ENCODE measurements around the gene NKG7. TPM values are rescaled to one million over a fixed set of nuclear protein-coding genes. Genes with fewer than 3 reads are reported as not detected.
A peak's percentile ranks its signal among the peaks of the same experiment; 100 is the strongest.

The NKG7 gene
- total RNA-seq, 3 donors from 2014 or later (not counting 1 experiment from before 2014, with no cell fraction given): 2,907 to 3,894 (median 3,151) TPM

DNA sequence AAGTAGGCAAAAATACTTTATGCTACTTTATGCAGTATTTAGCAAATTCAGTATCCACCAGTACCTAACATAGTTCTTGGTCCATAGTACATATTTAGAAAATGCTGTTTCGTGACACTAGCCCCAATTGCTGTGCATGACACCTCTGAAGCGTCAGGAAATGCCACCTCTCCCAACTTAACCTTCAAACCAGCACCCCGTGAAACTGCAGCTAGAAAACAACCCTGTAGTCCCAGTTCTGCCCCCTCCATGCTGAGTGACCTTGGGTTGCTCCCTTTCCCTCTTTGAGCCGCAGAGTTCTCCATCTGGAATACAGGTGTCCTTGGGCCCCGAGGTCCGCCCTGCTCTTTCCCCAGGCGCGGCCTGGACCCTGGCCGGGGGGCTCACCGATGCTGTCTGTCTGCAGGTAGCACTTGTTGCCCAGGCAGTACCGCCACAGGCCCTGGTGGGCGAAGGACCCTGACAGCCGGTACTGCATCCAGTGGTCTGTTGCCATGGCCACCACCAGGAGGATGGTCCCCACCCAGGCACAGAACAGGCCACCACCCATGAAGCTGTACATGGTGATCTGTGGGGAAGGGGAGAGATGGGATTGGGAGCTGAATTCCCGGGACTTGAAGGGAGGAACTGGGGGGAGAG, 14.5 kb upstream of the NKG7 start:
- peaks cover 56 to 77% of the 10 kb centered on the region in 2 donors for H3K4me1 Mint-ChIP-seq

DNA sequence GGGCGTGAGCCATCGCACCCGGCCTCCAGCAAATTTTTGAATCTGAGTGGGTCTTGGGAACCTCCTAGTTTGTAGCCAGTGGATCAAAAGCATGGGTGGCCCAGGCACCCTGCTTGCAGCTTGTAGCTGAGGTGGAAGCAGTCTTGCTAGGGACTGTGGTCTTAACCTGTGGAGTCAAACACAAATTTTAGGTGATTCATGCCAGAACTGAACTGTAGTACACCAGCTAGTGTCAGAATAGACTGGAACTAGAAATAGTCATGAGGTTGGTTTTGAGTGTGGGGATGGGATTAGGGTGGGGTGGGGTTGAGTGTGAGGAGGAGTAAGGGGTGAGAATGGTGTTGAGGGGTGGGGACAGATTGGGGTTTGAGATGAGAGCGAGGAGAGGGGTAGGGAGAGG, 9.6 kb upstream of the NKG7 start:
- no peak for DNase-seq
- intact Hi-C loops (cut with micrococcal nuclease): no loop called here
- peaks cover 29 to 54% of the 10 kb centered on the region in 2 donors for H3K4me1 Mint-ChIP-seq
- Histone ChIP-seq H3K4me3 (ENCODE audit: low read length) (no peak overlapping the region), H3K27ac (ENCODE audit: low read length) (no peak overlapping the region), H3K27me3 (ENCODE audit: control insufficient read depth, insufficient read depth, low read length) (no peaks in the 10 kb centered on the region), H3K9me3 (ENCODE audit: control insufficient read depth, insufficient read depth, low read length) (no peaks in the 10 kb centered on the region), H3K4me1 (ENCODE audit: control insufficient read depth, insufficient read depth, low read length) (peaks cover 47% of the 10 kb centered on the region), H3K36me3 (ENCODE audit: control insufficient read depth, insufficient read depth, low read length) (no peaks in the 10 kb centered on the region)
- no peak for ATAC-seq
- TF ChIP-seq, protein P1, sequence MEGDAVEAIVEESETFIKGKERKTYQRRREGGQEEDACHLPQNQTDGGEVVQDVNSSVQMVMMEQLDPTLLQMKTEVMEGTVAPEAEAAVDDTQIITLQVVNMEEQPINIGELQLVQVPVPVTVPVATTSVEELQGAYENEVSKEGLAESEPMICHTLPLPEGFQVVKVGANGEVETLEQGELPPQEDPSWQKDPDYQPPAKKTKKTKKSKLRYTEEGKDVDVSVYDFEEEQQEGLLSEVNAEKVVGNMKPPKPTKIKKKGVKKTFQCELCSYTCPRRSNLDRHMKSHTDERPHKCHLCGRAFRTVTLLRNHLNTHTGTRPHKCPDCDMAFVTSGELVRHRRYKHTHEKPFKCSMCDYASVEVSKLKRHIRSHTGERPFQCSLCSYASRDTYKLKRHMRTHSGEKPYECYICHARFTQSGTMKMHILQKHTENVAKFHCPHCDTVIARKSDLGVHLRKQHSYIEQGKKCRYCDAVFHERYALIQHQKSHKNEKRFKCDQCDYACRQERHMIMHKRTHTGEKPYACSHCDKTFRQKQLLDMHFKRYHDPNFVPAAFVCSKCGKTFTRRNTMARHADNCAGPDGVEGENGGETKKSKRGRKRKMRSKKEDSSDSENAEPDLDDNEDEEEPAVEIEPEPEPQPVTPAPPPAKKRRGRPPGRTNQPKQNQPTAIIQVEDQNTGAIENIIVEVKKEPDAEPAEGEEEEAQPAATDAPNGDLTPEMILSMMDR (IDR thresholded peaks at IDR 0.05): no peak
- H3K9me3 Mint-ChIP-seq: no peaks in the 10 kb centered on the region
- no peaks in the 10 kb centered on the region for H3K27me3 Mint-ChIP-seq (ENCODE audit: low read depth in 2 of 2)
- peak overlapping the region in 1 of 2 donors; percentile 92 for H3K27ac Mint-ChIP-seq
- H3K4me3 Mint-ChIP-seq: no peak overlapping the region
- WGBS (ENCODE audit: insufficient coverage): 96% methylated on average over 4 of the region's 4 CpGs
- H3K36me3 Mint-ChIP-seq: no peaks in the 10 kb centered on the region

More for the DNA sequence above, 14.5 kb upstream of the NKG7 start:
- Histone ChIP-seq H3K9me3 (ENCODE audit: control insufficient read depth, insufficient read depth, low read length) (no peaks in the 10 kb centered on the region), H3K4me1 (ENCODE audit: control insufficient read depth, insufficient read depth, low read length) (peaks cover 68% of the 10 kb centered on the region), H3K27me3 (ENCODE audit: control insufficient read depth, insufficient read depth, low read length) (no peaks in the 10 kb centered on the region), H3K4me3 (ENCODE audit: low read length) (peak overlapping the region; percentile 84), H3K36me3 (ENCODE audit: control insufficient read depth, insufficient read depth, low read length) (no peaks in the 10 kb centered on the region), H3K27ac (ENCODE audit: low read length) (peak overlapping the region; percentile 86)
- 46% methylated on average over 14 of the region's 14 CpGs for WGBS (ENCODE audit: insufficient coverage)
- peak; percentile 83 to 93 (median 87) for ATAC-seq
- Mint-ChIP-seq H3K27ac (peak overlapping the region; percentile 96 to 98), H3K36me3 (no peaks in the 10 kb centered on the region), H3K9me3 (no peaks in the 10 kb centered on the region), H3K4me3 (peak overlapping the region; percentile 97), H3K27me3 (ENCODE audit: low read depth in 2 of 2) (no peaks in the 10 kb centered on the region)
- TF ChIP-seq, protein P1 (IDR thresholded peaks at IDR 0.05): no peak
- intact Hi-C loops (cut with micrococcal nuclease): loop anchor here (1.0 kb wide), 1 partner anchor 14 kb away; no protein-coding TSS in a partner anchor
- DNase-seq: peak; percentile 55 to 58

DNA sequence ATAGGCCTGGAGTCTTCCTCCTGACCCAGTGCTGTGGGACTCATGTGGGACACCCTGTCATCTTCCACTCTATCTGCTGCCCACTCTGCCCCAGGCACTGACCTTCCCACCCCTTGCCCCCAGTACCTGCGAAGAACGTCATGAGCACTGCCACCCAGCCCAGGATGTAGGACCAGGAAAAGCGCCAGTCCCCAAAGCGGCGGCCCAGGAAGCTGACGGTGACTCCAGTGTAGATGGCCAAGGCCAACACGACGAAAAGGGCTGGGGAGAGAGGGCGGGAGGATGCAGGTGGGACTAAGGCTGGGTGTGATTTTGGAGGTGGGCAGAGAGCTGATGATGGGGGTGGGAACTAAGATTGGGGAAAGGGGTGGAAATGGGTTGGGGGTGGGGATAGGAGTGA, 7.9 kb upstream of the NKG7 start:
- no peaks in the 10 kb centered on the region for H3K36me3 Mint-ChIP-seq
- H3K9me3 ChIP-seq (ENCODE audit: control insufficient read depth, insufficient read depth, low read length): no peaks in the 10 kb centered on the region
- peaks cover 52% of the 10 kb centered on the region for H3K4me1 ChIP-seq (ENCODE audit: control insufficient read depth, insufficient read depth, low read length)
- ATAC-seq (no peak), DNase-seq (no peak)
- H3K4me3 ChIP-seq (ENCODE audit: low read length): no peak overlapping the region
- H3K27me3 ChIP-seq (ENCODE audit: control insufficient read depth, insufficient read depth, low read length): no peaks in the 10 kb centered on the region
- TF ChIP-seq, protein P1 (IDR thresholded peaks at IDR 0.05): no peak
- H3K36me3 ChIP-seq (ENCODE audit: control insufficient read depth, insufficient read depth, low read length): no peaks in the 10 kb centered on the region
- no peak overlapping the region for H3K4me3 Mint-ChIP-seq
- peak overlapping the region; percentile 64 for H3K27ac ChIP-seq (ENCODE audit: low read length)
- H3K4me1 Mint-ChIP-seq: peaks cover 33 to 60% of the 10 kb centered on the region in 2 donors
- peak overlapping the region; percentile 72 to 92 for H3K27ac Mint-ChIP-seq
- no peaks in the 10 kb centered on the region for H3K27me3 Mint-ChIP-seq (ENCODE audit: low read depth in 2 of 2)
- intact Hi-C loops (cut with micrococcal nuclease): no loop called here
- 93% methylated on average over 9 of the region's 9 CpGs for WGBS (ENCODE audit: insufficient coverage)
- H3K9me3 Mint-ChIP-seq: no peaks in the 10 kb centered on the region

DNA sequence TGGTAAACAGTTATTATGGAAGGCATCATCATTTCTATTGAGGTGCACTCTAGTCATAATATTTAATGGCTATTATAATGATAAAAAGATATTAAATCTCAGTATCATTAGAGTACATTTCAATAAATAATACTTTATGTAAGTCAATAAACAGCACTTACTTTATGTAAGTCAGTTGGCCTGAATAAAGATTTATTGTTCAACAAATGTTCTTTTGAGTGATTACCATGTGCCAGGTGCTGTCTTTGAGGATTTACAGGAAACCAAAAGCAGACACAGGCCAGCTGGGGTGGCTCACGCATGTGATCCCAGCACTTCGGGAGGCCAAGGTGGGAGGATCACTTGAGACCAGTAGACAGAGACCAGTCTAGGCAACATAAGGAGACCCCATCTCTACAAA, 5.0 kb upstream of the NKG7 start:
- ATAC-seq (no peak), DNase-seq (no peak)
- no peaks in the 10 kb centered on the region for H3K9me3 Mint-ChIP-seq
- peaks cover 58 to 76% of the 10 kb centered on the region in 2 donors for H3K4me1 Mint-ChIP-seq
- Histone ChIP-seq H3K36me3 (ENCODE audit: control insufficient read depth, insufficient read depth, low read length) (no peaks in the 10 kb centered on the region), H3K4me1 (ENCODE audit: control insufficient read depth, insufficient read depth, low read length) (peaks cover 76% of the 10 kb centered on the region), H3K9me3 (ENCODE audit: control insufficient read depth, insufficient read depth, low read length) (no peaks in the 10 kb centered on the region), H3K27me3 (ENCODE audit: control insufficient read depth, insufficient read depth, low read length) (no peaks in the 10 kb centered on the region), H3K4me3 (ENCODE audit: low read length) (no peak overlapping the region), H3K27ac (ENCODE audit: low read length) (no peak overlapping the region)
- H3K27me3 Mint-ChIP-seq (ENCODE audit: low read depth in 2 of 2): no peaks in the 10 kb centered on the region
- WGBS (ENCODE audit: insufficient coverage): 73% methylated on average over 2 of the region's 2 CpGs
- peak overlapping the region in 1 of 2 donors; percentile 66 for H3K27ac Mint-ChIP-seq
- TF ChIP-seq, protein P1 (IDR thresholded peaks at IDR 0.05): no peak
- H3K36me3 Mint-ChIP-seq: no peaks in the 10 kb centered on the region
- intact Hi-C loops (cut with micrococcal nuclease): no loop called here
- H3K4me3 Mint-ChIP-seq: no peak overlapping the region
